H7 (cell line): ENCODE measurements around the gene PUM1. TPM values are rescaled to one million over a fixed set of nuclear protein-coding genes. Genes with fewer than 3 reads are reported as not detected.
"Not testable (repeated sequence)": the region's sequence is repeated elsewhere in the genome, so short reads cannot be mapped to it uniquely, and the experiment has no call there.

Source experiments
- DNase-seq: peaks from one replicate; pipeline ENCODE4 v3.0.0; 2012
- H3K27me3 ChIP-seq: 2 replicates; pipeline ENCODE4 v1.6.0; 2011; ENCODE audit warnings: mild to moderate bottlenecking, low read length; ENCODE audit not compliant: control insufficient read depth, insufficient read depth
- H3K36me3 ChIP-seq: replicated peaks from 2 replicates; pipeline ENCODE4 v1.5.1; 2011; ENCODE audit warnings: low read length; ENCODE audit not compliant: control insufficient read depth, insufficient read depth
- H3K4me3 ChIP-seq: 2 replicates; pipeline ENCODE4 v1.5.1; 2011; ENCODE audit warnings: low read depth, mild to moderate bottlenecking, control low read depth, low read length, moderate library complexity; ENCODE audit not compliant: insufficient read depth
- total RNA-seq: library from RNA; depleted of rRNA; stranded (reverse); fragments of >200 nt; shearing (Covaris generic); gene quantifications from 2 replicates; pipeline ENCODE4 v1.2.3, GENCODE V29; 2014

Gene PUM1
- total RNA-seq, 1 experiment from 2014 or later, result 105 TPM

GRCh38 chr1:31051611-31052010 lies 13.9 kb downstream of the PUM1 start:
- H3K27me3 ChIP-seq, result no peaks in the 10 kb centered on the region
- peaks cover 3% of the 10 kb centered on the region for H3K36me3 ChIP-seq
- H3K4me3 ChIP-seq, result no peak overlapping the region
- no peak for DNase-seq

DNA sequence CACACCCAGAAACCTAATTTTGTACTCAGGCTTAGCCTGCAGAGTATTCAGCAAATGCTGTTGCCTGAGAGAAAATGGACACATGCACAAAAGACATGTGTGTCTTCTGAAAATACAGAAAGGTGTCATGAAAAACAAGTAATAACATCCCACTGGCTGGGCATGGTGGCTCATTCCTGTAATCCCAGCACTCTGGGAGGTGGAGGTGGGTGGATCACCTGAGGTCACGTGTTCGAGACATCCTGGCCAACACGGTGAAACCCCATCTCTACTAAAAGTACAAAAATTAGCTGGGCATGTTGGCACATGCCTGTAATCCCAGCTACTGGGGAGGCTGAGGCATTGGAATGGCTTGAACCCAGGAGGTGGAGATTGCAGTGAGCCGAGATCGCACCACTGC lies 18.0 kb downstream of the PUM1 start:
- H3K36me3 ChIP-seq, result not testable (repeated sequence)

DNA sequence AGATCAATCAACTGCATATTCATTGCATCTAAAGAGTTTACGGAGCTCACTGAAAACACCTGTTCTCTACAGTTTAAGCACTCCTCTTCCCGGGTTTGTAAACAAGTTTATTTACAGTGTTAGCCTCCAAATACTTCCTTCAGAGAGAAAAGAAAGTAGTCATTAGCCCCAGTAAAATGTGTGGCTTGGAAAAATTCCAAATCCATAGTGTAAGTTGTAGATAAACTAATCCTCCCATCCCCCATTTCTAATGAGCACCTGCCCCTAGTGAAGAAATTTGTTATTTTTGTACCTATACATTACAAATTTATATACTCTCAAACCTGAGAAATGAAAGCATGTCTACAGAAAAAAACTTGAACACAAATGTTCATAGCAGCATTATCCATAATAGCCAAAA lies 21.9 kb downstream of the PUM1 start:
- DNase-seq, result no peak
- Histone ChIP-seq H3K4me3 (no peak overlapping the region), H3K36me3 (peaks cover 1% of the 10 kb centered on the region), H3K27me3 (no peaks in the 10 kb centered on the region)

More for the DNA sequence above, 18.0 kb downstream of the PUM1 start:
- H3K4me3 ChIP-seq, H3K27me3 ChIP-seq, DNase-seq: not testable (repeated sequence)

DNA sequence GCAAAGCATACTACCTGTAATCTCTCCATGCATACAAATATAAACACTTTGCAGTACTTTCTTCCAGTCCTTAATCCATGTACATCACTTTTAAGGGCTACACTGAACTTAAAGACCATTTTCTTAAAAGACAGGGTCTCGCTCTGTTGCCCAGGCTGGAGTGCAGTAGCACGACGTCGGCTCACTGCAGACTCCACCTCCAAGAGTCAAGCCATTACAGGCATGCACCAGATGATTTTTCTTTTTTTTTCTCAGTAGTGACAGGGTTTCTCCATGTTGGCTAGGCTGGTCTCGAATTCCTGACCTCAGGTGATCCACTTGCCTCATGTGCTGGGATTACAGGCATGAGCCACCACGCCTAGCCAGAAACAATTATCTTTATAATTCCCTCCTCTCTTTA lies 22.9 kb downstream of the PUM1 start:
- Histone ChIP-seq H3K27me3 (no peaks in the 10 kb centered on the region), H3K4me3 (no peak overlapping the region), H3K36me3 (peaks cover 1% of the 10 kb centered on the region)
- no peak for DNase-seq

DNA sequence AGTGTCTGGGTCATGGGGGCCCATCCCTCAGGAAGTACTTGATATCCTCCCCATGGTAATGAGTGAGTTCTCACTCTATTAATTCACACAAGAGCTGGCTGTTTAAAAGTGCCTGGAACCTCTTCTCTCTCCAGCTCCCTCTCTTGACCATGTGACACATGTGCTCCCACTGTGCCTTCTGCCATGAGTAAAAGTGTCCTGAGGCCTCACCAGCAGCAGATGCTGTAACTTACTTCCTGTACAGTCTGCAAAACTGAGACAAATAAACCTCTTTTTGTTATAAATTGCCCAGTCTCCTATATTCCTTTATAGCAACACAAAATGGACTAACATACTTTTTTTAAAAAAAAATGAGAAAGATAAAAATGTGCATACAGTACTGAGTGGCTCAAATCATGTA lies 24.0 kb downstream of the PUM1 start:
- H3K4me3 ChIP-seq, result no peak overlapping the region
- no peaks in the 10 kb centered on the region for H3K27me3 ChIP-seq
- H3K36me3 ChIP-seq, result peaks cover 1% of the 10 kb centered on the region
- DNase-seq, result no peak

DNA sequence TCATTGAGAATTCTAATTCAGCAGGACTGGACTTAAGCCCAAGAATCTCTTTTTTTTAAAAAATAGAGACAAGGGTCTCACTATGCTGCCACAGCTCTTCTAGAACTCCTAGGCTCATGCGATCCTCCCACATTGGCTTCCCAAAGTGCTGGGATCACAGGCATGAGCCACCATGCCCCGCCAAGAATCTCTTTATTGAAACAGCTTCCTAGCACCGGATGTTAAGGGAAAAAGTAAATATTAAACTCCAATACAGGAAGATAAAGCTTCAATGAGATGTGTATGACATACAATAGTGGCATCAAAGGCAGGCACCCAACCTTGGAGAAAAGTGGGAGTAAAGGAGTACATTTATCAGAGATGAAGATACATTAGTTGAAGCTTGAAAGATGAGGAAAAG lies 25.5 kb downstream of the PUM1 start:
- H3K36me3 ChIP-seq, result peaks cover 1% of the 10 kb centered on the region
- H3K4me3 ChIP-seq, result no peak overlapping the region
- no peak for DNase-seq
- H3K27me3 ChIP-seq, result no peaks in the 10 kb centered on the region

GRCh38 chr1:31038935-31039334 lies 26.6 kb downstream of the PUM1 start:
- DNase-seq, H3K27me3 ChIP-seq, H3K36me3 ChIP-seq, H3K4me3 ChIP-seq: not testable (repeated sequence)

- no peaks in the 10 kb centered on the region for H3K27me3 ChIP-seq
- H3K36me3 ChIP-seq, result no peaks in the 10 kb centered on the region; the same call in none of the 2 replicates
- no peak for DNase-seq
- no peak overlapping the region for H3K4me3 ChIP-seq
Measured at GRCh38 chr1:31038360-31038759, 27.2 kb downstream of the PUM1 start.

DNA sequence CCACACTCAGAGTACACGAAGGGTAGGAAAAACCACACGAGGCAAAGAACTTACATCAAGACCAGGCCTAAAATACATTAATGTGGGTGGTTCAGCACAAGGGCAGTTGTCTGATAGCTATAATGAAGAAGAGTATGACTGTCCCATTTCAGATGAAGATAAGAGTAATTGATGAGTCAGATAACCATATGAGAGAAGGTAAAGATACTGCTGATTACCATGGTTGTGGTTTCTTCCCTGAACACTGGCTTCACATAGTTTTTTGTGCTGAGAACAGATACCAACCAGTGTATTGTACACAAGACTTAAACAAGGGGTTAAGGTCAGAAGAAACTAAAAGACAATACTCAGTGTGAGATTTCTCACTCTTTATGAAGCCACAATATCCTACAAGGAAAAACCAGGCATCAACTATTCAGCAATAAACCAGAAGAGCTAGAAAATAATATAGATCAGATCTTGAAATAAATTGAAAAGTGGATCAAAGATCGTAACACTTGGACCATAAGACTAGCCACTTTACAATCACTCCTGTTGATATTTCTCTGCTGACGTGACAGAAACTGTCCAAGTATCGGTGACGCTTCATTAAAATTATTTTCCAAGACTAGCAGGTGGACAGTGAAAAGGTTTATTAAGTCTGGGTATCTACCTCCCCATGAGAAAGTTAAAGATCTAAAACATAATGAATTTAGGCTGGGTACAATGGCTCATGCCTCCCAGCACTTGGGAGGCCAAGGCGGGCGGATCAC lies 28.6 kb downstream of the PUM1 start:
- no peak for DNase-seq
- Histone ChIP-seq H3K36me3 (no peaks in the 10 kb centered on the region; the same call in 1 of the 2 replicates), H3K4me3 (no peak overlapping the region), H3K27me3 (no peaks in the 10 kb centered on the region)

DNA sequence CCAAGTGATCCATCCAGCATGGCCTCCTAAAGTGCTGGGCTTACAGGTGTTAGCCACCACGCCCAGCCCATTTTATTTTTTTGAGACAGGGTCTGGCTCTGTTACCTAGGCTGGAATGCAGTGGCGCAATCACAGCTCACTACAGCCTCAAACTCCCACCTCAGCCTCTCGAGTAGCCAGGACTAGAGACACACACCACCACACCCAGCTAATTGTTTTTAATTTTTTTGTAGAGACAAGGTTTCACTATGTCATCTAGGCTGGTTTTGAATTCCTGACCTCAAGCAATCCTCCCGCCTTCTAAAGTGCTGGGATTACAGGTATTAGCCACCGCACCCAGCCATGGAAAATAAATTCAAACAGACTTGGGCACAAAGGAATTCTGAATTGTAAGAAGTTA lies 31.9 kb downstream of the PUM1 start:
- H3K4me3 ChIP-seq, result no peak overlapping the region
- DNase-seq, result no peak
- H3K36me3 ChIP-seq, result no peaks in the 10 kb centered on the region; the same call in 1 of the 2 replicates
- H3K27me3 ChIP-seq, result no peaks in the 10 kb centered on the region

- H3K27me3 ChIP-seq, result no peaks in the 10 kb centered on the region
- no peaks in the 10 kb centered on the region; the same call in 1 of the 2 replicates for H3K36me3 ChIP-seq
- no peak for DNase-seq
- H3K4me3 ChIP-seq, result no peak overlapping the region
Measured at GRCh38 chr1:31032266-31032665, 33.3 kb downstream of the PUM1 start.

DNA sequence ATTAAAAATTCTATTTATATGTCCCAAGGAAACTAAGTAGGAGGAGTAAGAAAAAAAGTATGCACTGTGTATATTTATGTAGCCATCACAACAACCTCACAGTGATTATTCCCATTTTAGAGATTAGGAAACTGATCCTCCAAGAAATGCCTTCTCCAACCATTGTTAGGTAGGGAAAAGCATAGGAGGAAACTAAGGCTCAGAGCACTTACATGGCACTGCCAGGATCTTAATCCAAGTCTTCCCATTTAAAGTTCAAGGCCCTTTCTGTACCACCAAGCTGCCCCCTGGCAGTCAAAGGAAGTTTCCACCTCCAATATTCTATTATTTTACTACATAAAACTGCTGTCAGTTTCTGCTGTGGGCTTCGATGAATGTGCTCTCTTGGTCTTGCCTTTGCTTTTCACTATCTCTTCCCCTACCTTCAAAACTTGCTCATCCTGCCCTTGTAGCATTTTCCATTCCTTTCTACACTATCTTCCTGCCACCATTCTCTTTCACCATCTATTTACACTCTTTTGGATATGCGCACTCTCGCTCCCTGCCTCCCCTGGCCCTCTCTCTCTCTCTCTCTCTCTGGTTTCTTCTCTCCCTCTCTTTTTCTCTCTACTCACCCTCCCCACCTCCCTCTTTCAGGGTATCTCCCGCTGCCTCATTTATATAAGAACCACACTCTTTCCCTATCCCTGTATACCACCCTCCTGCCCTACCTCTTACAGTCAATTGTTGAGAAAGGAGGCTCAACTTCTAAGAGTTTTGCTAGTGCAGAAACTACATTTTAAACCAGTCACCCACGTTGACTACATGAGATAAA lies 34.0 kb downstream of the PUM1 start:
- H3K36me3 ChIP-seq, result no peaks in the 10 kb centered on the region; the same call in 1 of the 2 replicates
- H3K4me3 ChIP-seq, result no peak overlapping the region
- no peaks in the 10 kb centered on the region for H3K27me3 ChIP-seq
- DNase-seq, result peak; percentile 47

GRCh38 chr1:31029026-31029425 lies 36.5 kb downstream of the PUM1 start:
- no peak for DNase-seq
- Histone ChIP-seq H3K36me3 (no peaks in the 10 kb centered on the region; the same call in 1 of the 2 replicates), H3K4me3 (no peak overlapping the region)

DNA sequence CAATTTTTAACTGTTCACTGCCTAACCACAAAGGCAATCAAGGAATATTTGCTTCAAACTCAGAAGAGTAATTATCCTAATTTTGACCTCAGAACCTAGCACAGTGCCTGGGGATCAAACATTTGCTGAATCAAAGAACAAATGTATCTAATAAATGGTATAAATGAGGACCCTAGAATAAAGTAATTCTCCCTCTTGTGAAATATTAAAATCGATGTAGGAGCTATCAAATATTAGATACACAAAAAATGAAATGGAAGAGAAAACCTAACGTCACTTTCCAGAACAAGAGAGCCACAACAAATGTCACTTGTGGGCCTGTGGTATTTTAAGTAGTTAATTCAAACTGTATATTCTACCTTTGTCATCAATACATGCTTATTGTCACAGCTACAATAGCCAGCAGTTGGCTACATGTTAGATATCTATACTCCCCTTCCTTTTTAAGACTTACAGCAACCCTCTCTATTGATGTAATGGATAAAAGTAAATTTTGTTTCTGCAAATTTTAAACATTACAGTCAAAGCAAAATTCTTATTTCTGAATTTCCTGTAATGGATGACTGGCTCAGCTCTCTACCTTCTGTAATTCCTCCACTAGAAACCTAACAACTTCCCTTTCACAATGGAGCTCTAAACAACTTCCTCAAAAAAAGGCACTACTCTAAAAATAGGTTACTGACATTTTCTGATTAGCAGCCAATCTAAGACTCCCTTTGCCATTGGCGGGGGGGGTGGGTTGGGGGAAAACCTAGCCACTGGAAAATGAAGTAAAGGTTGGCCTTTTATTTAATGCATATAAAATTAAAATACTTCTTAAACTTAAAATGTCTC lies 37.6 kb downstream of the PUM1 start:
- no peaks in the 10 kb centered on the region for H3K27me3 ChIP-seq
- DNase-seq, result no peak
- H3K4me3 ChIP-seq, result no peak overlapping the region
- no peaks in the 10 kb centered on the region; the same call in 1 of the 2 replicates for H3K36me3 ChIP-seq

More at GRCh38 chr1:31029026-31029425, 36.5 kb downstream of the PUM1 start:
- no peaks in the 10 kb centered on the region for H3K27me3 ChIP-seq
